ENCODE measurements around the gene NT5C2. TPM values are rescaled to one million over a fixed set of nuclear protein-coding genes. Genes with fewer than 3 reads are reported as not detected.

NT5C2 gene
- total RNA-seq = 259 TPM

DNA sequence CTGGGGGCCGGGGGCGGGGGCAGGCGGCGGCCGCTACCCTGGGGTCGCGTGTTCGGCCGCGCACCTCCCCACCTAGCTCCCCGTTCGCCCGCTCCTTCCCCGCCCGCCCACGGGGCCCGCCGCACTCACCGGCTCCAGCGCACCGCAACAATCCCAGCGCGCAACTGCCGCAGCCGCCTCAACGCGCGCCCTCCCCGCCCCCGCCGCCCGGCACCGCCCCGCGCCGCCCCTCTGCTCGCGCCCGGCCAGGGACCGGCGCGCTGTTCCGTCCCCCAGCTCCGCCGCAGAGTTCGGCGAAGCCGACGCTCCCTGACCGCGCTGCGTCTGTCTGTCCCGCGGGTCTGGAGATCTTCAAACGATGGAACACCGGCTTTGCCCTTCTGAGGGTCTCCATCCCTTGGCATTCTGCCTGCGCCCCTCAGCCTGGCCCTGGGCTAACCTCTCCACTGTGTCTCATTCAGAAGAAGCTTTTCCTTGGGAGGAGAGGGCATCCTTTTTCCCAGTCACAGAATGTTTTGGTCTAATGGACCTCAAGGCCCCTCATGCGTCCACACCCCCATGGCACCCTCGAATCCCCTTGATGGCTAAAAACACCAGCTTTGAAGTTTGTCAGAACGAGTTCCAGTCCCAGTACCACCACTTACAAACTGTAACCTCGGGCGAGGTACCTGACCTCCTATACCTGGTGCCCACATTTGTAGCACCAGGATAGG is at the start of gene NT5C2:
NT5C2 (minus strand) TSS at position 166 of the 713 bp plus-strand sequence. CDS start 18,314 bp downstream, outside the sequence.

Other genes with a start within 250 kb of the NT5C2 start
- not detected for gene RPEL1, start 52.6 kb upstream of the NT5C2 start, total RNA-seq
- gene INA, start 83.9 kb upstream of the NT5C2 start, total RNA-seq = 102 TPM
- gene PCGF6, start 157.9 kb upstream of the NT5C2 start, total RNA-seq = 13.7 TPM
- 12.9 TPM for gene TAF5, start 174.7 kb upstream of the NT5C2 start, total RNA-seq
- 84.4 TPM for gene ATP5MK, start 203.2 kb upstream of the NT5C2 start, total RNA-seq
- 33.3 TPM for gene PDCD11, start 203.4 kb upstream of the NT5C2 start, total RNA-seq